HEK293 (cell line): Measurements from ENCODE around the gene MECR.

ENCODE experiments used
- CTCF ChIA-PET: fragments of 350-600 bp; formaldehyde crosslinking; extraction: SDS; loops from one replicate; lab custom pipeline; 2021; ENCODE audit warnings: antibody characterized with exemption; lab: Yijun Ruan, JAX
- POLR2A ChIA-PET: fragments of 300-600 bp; formaldehyde crosslinking; extraction: SDS; loops from one replicate; lab custom pipeline; 2020; ENCODE audit warnings: antibody characterized with exemption, inconsistent platforms; lab: Yijun Ruan, JAX
- H3K27ac ChIP-seq: fragments of 200-500 bp; sonication (Bioruptor generic); 2 replicates; pipeline ENCODE4 v1.5.1; 2014; ENCODE audit warnings: low read depth, low read length, control low read depth, inconsistent platforms; ENCODE audit errors: extremely low read depth
- H3K36me3 ChIP-seq, 2 experiments: fragments of 200-500 bp in 1 of 2; sonication (Bioruptor generic) in 1 of 2; 1 replicate in 1 of 2; 2 replicates in 1 of 2; pipeline ENCODE4 v1.5.1; 2014 to 2017; ENCODE audit warnings: inconsistent platforms in 2 of 2, low read length in 2 of 2; ENCODE audit not compliant: control insufficient read depth in 2 of 2, insufficient read depth in 1 of 2
- H3K4me1 ChIP-seq: fragments of 200-500 bp; sonication (Bioruptor generic); 2 replicates; pipeline ENCODE4 v1.5.1; 2014; ENCODE audit warnings: mild to moderate bottlenecking, low read length, inconsistent platforms; ENCODE audit not compliant: control insufficient read depth, insufficient read depth
- H3K4me3 ChIP-seq: 2 replicates; pipeline ENCODE4 v1.5.1; 2011; ENCODE audit warnings: low read depth, mild to moderate bottlenecking, control low read depth, low read length, moderate library complexity
- H3K9me3 ChIP-seq: fragments of 200-500 bp; sonication (Bioruptor generic); 2 replicates; pipeline ENCODE4 v1.5.1; 2014; ENCODE audit warnings: low read depth, low read length, inconsistent platforms; ENCODE audit not compliant: control insufficient read depth, insufficient read depth
- KLF8 ChIP-seq: fragments of 450-650 bp; formaldehyde crosslinking; IDR thresholded peaks from 2 replicates; pipeline ENCODE4 v1.5.1; 2016; ENCODE audit warnings: missing biosample characterization, missing genetic modification characterization
- OVOL3 ChIP-seq: fragments of 450-650 bp; formaldehyde crosslinking; IDR thresholded peaks from 2 replicates; pipeline ENCODE4 v1.5.1; 2016; ENCODE audit warnings: missing biosample characterization, missing genetic modification characterization
- SALL2 ChIP-seq: fragments of 450-650 bp; formaldehyde crosslinking; IDR thresholded peaks from 2 replicates; pipeline ENCODE4 v1.5.0; 2017; ENCODE audit warnings: missing biosample characterization, mild to moderate bottlenecking, missing genetic modification characterization, borderline replicate concordance
- WT1 ChIP-seq: fragments of 450-650 bp; formaldehyde crosslinking; IDR thresholded peaks from 2 replicates; pipeline ENCODE4 v1.5.1; 2016; ENCODE audit warnings: missing biosample characterization, missing genetic modification characterization
- ZBTB1 ChIP-seq: fragments of 450-650 bp; formaldehyde crosslinking; IDR thresholded peaks from 2 replicates; pipeline ENCODE4 v1.5.1; 2016; ENCODE audit warnings: missing biosample characterization, missing genetic modification characterization
- ZFP69B ChIP-seq: fragments of 450-650 bp; formaldehyde crosslinking; IDR thresholded peaks from 2 replicates; pipeline ENCODE4 v1.5.1; 2016; ENCODE audit warnings: missing biosample characterization, missing genetic modification characterization
- ZNF121 ChIP-seq: fragments of 450-650 bp; formaldehyde crosslinking; IDR thresholded peaks from 2 replicates; pipeline ENCODE4 v1.5.1; 2016; ENCODE audit warnings: missing biosample characterization, missing genetic modification characterization
- ZNF138 ChIP-seq: fragments of 450-650 bp; formaldehyde crosslinking; IDR thresholded peaks from 2 replicates; pipeline ENCODE4 v1.5.1; 2016; ENCODE audit warnings: missing biosample characterization, missing genetic modification characterization, borderline replicate concordance
- ZNF155 ChIP-seq: fragments of 450-650 bp; formaldehyde crosslinking; IDR thresholded peaks from 2 replicates; pipeline ENCODE4 v1.5.1; 2016; ENCODE audit warnings: missing biosample characterization, missing genetic modification characterization
- ZNF157 ChIP-seq: fragments of 450-650 bp; formaldehyde crosslinking; IDR thresholded peaks from 2 replicates; pipeline ENCODE4 v1.5.1; 2016; ENCODE audit warnings: missing biosample characterization, missing genetic modification characterization
- ZNF274 ChIP-seq, 2 experiments: fragments of 200-500 bp in 1 of 2; fragments of 450-650 bp in 1 of 2; sonication (Bioruptor generic) in 1 of 2; formaldehyde crosslinking in 1 of 2; IDR thresholded peaks; 2 replicates each; pipeline versions ENCODE4 v1.5.1 to v1.6.1; 2014 to 2016; ENCODE audit warnings: borderline replicate concordance in 1 of 2, inconsistent platforms in 1 of 2, low read length in 1 of 2, missing biosample characterization in 1 of 2, missing genetic modification characterization in 1 of 2
- ZNF341 ChIP-seq: fragments of 450-650 bp; formaldehyde crosslinking; IDR thresholded peaks from 2 replicates; pipeline ENCODE4; 2016; ENCODE audit warnings: low read depth, missing biosample characterization, missing genetic modification characterization
- ZNF416 ChIP-seq: fragments of 450-650 bp; formaldehyde crosslinking; IDR thresholded peaks from 2 replicates; pipeline ENCODE4 v1.5.1; 2016; ENCODE audit warnings: missing biosample characterization, missing genetic modification characterization
- ZNF561 ChIP-seq: fragments of 450-650 bp; IDR thresholded peaks from 2 replicates; pipeline ENCODE4 v1.5.1; 2018; ENCODE audit warnings: missing biosample characterization, missing genetic modification characterization, borderline replicate concordance
- ZNF624 ChIP-seq: fragments of 450-650 bp; formaldehyde crosslinking; IDR thresholded peaks from 2 replicates; pipeline ENCODE4 v1.5.1; 2017; ENCODE audit warnings: missing biosample characterization, missing genetic modification characterization
- ZNF664 ChIP-seq: fragments of 450-650 bp; formaldehyde crosslinking; IDR thresholded peaks from 2 replicates; pipeline ENCODE4 v1.5.1; 2016; ENCODE audit warnings: missing biosample characterization, missing genetic modification characterization
- ZNF837 ChIP-seq: fragments of 450-650 bp; formaldehyde crosslinking; IDR thresholded peaks from 2 replicates; pipeline ENCODE4 v1.5.1; 2016; ENCODE audit warnings: missing biosample characterization, missing genetic modification characterization
- ZNF843 ChIP-seq: fragments of 450-650 bp; formaldehyde crosslinking; IDR thresholded peaks from 2 replicates; pipeline ENCODE4 v1.5.1; 2016; ENCODE audit warnings: missing biosample characterization, missing genetic modification characterization
- TF ChIP-seq, protein P1 (sequence below): fragments of 450-650 bp; formaldehyde crosslinking; IDR thresholded peaks from 2 replicates; pipeline ENCODE4 v1.5.1; 2016; ENCODE audit warnings: missing biosample characterization, missing genetic modification characterization
- TF ChIP-seq, protein P2 (sequence below): fragments of 450-650 bp; IDR thresholded peaks from 2 replicates; pipeline ENCODE4 v1.5.1; 2018; ENCODE audit warnings: missing biosample characterization, mild to moderate bottlenecking, missing genetic modification characterization
- TF ChIP-seq, protein P3 (sequence below): fragments of 450-650 bp; formaldehyde crosslinking; IDR thresholded peaks from 2 replicates; pipeline ENCODE4 v1.5.1; 2016; ENCODE audit warnings: missing biosample characterization, missing genetic modification characterization

Gene MECR

DNA sequence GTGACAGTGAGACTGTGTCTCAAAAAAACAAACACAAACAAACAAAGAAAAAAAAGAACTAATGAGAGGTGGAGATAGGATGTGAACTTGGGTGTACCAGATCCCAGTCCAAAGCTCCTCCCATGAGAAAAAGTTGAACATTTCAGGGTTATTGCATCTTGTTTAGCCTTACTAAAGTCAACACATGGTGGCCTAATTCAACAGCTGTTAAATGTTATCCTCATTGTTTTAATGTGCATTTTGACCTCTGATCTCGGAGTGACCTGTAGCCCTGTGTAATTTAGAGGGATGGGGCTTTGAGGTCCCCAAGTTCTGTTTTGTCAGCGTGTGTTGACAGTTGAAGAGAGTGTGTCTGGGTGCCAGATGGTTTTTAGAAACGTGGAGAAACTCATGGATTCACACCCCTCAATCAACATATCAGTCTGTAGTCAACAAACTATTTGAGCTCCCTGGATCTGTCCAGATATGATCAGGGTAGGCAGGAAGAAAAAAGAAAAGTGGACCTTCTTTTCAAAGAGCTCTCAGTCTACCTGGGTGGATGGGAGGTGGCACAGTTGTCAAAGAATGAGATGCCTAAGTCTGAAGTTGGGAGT, 40.3 kb upstream of the MECR start (continued):
- TF ChIP-seq ZNF664 (no peak), ZNF157 (tag by site-specific recombination) (no peak), ZNF416 (tag by site-specific recombination) (no peak), ZNF624 (tag by site-specific recombination) (no peak), ZNF341 (tag by site-specific recombination) (no peak)

DNA sequence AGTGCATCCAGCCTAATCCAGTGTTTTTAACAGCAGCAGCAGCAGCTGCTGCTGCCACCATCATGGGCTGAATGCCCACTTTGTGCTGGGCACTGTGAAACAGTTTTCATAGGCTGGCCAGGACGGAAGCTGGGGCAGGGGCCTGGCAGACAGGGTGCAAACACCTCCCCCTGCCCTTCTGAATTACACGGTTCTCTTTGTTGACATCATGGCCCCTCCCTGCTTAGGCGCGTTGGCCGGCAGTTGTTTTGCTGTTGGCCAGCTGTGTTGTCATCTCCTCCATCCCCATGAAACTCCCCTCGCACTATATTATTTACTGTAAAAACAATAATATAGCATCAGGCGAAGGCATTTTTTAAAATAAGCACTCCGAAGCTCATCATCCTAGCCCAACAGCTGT, 38.6 kb upstream of the MECR start:
- Histone ChIP-seq H3K4me3 (no peak overlapping the region), H3K36me3 (peaks cover 0 to 11% of the 10 kb centered on the region in 2 experiments; a peak in 2 of 3 replicates), H3K4me1 (no peaks in the 10 kb centered on the region), H3K9me3 (no peaks in the 10 kb centered on the region), H3K27ac (no peak overlapping the region)
- ChIA-PET POLR2A (interaction anchor here (0.5 kb wide), 1 partner anchor 222 kb away, joined by 4 read pairs; no protein-coding TSS in a partner anchor), CTCF (interaction anchor here (0.5 kb wide), 1 partner anchor 40 kb away, joined by 3 read pairs; no protein-coding TSS in a partner anchor)
- TF ChIP-seq ZNF155 (tag by site-specific recombination) (no peak), ZNF561 (no peak), ZNF843 (tag by site-specific recombination) (no peak), ZBTB1 (no peak), ZNF837 (tag by site-specific recombination) (no peak), ZFP69B (tag by site-specific recombination) (no peak), ZNF138 (tag by site-specific recombination) (no peak), SALL2 (tag by site-specific recombination) (no peak), ZNF121 (tag by site-specific recombination) (no peak), WT1 (tag by site-specific recombination) (no peak), KLF8 (tag by site-specific recombination) (no peak), ZNF274 (IDR thresholded peaks at IDR 0.05; ENCODE audit: low read length) (no peak), ZNF274 (tag by site-specific recombination; IDR thresholded peaks at IDR 0.05; ENCODE audit: borderline replicate concordance) (no peak), OVOL3 (tag by site-specific recombination) (no peak)
- TF ChIP-seq, protein P1, sequence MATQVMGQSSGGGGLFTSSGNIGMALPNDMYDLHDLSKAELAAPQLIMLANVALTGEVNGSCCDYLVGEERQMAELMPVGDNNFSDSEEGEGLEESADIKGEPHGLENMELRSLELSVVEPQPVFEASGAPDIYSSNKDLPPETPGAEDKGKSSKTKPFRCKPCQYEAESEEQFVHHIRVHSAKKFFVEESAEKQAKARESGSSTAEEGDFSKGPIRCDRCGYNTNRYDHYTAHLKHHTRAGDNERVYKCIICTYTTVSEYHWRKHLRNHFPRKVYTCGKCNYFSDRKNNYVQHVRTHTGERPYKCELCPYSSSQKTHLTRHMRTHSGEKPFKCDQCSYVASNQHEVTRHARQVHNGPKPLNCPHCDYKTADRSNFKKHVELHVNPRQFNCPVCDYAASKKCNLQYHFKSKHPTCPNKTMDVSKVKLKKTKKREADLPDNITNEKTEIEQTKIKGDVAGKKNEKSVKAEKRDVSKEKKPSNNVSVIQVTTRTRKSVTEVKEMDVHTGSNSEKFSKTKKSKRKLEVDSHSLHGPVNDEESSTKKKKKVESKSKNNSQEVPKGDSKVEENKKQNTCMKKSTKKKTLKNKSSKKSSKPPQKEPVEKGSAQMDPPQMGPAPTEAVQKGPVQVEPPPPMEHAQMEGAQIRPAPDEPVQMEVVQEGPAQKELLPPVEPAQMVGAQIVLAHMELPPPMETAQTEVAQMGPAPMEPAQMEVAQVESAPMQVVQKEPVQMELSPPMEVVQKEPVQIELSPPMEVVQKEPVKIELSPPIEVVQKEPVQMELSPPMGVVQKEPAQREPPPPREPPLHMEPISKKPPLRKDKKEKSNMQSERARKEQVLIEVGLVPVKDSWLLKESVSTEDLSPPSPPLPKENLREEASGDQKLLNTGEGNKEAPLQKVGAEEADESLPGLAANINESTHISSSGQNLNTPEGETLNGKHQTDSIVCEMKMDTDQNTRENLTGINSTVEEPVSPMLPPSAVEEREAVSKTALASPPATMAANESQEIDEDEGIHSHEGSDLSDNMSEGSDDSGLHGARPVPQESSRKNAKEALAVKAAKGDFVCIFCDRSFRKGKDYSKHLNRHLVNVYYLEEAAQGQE (tag by site-specific recombination) = no peak
- TF ChIP-seq, protein P2, sequence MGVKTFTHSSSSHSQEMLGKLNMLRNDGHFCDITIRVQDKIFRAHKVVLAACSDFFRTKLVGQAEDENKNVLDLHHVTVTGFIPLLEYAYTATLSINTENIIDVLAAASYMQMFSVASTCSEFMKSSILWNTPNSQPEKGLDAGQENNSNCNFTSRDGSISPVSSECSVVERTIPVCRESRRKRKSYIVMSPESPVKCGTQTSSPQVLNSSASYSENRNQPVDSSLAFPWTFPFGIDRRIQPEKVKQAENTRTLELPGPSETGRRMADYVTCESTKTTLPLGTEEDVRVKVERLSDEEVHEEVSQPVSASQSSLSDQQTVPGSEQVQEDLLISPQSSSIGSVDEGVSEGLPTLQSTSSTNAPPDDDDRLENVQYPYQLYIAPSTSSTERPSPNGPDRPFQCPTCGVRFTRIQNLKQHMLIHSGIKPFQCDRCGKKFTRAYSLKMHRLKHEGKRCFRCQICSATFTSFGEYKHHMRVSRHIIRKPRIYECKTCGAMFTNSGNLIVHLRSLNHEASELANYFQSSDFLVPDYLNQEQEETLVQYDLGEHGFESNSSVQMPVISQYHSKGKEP (tag by site-specific recombination) = no peak
- TF ChIP-seq, protein P3, sequence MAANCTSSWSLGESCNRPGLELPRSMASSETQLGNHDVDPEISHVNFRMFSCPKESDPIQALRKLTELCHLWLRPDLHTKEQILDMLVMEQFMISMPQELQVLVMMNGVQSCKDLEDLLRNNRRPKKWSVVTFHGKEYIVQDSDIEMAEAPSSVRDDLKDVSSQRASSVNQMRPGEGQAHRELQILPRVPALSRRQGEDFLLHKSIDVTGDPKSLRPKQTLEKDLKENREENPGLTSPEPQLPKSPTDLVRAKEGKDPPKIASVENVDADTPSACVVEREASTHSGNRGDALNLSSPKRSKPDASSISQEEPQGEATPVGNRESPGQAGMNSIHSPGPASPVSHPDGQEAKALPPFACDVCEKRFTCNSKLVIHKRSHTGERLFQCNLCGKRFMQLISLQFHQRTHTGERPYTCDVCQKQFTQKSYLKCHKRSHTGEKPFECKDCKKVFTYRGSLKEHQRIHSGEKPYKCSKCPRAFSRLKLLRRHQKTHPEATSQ (tag by site-specific recombination) = no peak
